HG03135 (cell line): ENCODE data around the gene MEGF6.
"Not testable (repeated sequence)": the region's sequence is repeated elsewhere in the genome, so short reads cannot be mapped to it uniquely, and the experiment has no call there.

Experiments
- ATAC-seq: cut with Tn5 transposase; IDR thresholded peaks from one replicate; pipeline ENCODE4 v1.9.1; 2021; ENCODE audit warnings: mild to moderate bottlenecking, moderate library complexity; ENCODE audit not compliant: unreplicated experiment

MEGF6 gene

DNA sequence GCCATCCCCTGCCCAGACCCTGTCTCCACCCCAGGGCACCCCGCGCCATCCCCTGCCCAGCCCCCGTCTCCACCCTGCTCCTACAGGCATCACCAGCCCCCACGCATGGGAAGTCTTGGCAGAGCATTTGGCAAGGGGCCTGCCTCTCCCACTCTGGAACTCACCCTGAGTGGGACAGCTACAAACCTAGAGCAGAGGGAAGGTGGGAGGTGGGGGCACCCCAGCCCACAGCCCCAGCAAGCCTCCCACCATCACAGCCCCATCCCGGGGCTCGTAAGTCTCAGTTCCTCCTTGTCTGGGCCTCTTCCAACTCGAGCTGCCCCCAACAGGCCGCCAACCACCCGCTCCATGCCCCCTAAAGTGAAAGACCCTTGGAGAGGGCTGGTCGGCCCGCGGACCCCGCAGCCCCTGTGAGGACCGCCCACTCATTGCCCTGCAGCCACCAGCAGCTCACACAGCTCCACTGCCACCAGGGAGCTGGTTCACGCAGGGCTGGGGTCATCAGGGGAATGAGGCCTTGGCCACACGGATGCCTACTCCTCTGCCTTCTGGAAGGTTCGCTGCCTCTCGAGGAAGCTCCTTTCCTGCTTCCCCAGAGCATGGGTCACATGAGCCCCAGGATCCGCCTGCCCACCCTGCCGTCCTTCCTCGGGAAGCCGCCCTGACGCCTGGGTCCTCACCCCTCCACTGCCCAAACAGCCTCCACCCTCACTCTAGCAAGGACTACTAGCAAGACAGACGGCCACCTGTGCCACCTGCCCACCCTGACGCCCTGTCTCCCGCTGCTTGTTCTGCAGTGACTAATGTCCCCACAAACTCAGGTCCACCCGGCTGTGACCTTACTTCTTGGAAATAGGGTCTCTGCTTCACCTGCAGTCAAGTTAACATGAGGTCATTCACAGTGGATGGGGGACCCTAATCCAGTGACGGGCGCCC, 14.4 kb downstream of the MEGF6 start:
- ATAC-seq: no peak

DNA sequence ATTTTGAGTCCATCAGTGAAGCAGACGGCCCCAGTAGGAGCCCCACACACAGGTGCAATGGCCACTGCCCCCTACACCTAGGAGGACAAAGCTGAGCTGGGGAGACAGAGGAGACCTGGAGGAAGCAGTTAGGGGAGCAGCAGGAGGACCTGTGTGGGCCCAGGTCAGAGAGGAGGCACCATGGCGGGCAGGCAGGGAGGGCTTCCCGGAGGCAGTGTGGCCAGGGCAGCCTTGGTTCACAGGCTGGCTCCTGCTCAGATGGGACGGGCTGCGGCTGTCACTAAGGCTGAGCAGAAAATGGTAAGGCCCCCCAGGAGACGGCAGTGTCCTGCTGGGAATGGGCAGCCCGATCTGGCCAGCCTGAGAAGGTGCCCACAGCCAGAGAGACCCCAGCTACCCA, 15.4 kb downstream of the MEGF6 start:
- ATAC-seq: no peak

DNA sequence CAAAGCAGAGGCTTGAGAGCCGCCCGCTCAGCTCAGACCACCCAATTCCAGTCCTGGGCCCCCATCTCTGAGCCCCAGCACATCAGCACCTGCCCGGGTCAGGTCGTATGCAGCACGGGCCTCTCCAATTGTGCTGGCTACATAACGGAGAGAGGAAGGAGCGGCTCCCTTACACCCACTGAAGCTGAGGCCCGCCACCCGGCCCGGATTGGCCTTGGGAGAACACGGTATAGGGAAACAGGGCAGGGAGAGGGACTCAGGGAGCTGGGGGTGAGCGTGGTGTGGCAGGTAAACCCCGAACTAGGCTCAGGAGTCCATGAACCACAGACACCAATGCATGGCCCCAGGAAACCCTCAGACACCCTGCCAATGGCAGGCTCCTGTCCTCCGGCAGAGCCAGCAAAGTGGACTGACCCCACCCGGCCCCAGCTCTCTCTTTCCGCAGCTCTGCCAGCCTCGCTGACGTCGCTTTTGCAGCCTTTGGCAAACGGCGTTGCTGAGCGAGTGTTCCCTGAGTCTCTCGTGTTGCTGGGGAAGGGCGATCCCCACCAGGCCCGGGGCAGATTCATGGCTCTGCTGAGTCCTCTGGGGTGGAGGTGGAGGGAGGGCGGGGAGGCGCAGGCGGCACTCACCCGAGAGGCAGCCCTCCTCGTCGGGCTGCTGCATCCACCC, 16.5 kb downstream of the MEGF6 start:
- no peak for ATAC-seq

DNA sequence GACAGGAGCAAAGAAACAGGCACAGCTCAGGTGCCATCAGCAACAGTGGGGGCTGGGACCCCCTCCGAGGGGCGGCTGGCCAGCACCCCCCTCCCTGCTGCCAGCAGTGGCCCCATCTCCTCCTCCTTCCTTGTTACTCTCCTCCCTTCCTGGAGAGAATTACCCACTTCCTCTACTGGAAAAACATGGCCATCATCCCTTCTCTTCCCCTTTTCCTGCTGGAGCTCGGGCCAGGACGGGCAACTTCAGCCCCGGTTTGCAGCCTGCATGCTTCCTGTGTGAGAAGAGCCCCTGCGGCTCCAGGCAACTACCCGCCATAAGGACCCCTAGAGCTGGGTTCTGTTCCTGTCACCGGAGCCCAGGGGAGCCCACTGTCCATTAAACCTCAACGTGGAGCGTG, 17.6 kb downstream of the MEGF6 start:
- ATAC-seq: no peak

DNA sequence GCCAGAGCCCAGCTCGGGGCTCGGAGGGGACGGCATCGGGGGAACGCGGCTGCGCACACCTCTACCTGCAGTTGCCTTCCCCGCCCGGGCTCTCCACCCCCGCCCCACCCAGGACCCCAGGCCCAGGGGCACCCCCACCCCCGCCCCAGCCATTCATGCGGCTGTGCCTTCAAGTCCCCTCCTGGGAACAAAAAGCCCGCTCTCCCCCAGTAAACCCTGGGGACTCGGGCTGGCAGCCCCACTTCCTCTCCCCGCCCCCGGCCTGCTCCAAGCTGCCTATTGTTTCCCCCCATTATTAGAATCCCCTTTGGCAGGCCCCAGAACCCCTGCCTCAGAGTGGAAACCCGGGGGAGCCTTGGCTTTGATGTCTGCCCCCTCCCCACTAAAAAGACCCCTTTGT, 18.0 kb downstream of the MEGF6 start:
- ATAC-seq: no peak

DNA sequence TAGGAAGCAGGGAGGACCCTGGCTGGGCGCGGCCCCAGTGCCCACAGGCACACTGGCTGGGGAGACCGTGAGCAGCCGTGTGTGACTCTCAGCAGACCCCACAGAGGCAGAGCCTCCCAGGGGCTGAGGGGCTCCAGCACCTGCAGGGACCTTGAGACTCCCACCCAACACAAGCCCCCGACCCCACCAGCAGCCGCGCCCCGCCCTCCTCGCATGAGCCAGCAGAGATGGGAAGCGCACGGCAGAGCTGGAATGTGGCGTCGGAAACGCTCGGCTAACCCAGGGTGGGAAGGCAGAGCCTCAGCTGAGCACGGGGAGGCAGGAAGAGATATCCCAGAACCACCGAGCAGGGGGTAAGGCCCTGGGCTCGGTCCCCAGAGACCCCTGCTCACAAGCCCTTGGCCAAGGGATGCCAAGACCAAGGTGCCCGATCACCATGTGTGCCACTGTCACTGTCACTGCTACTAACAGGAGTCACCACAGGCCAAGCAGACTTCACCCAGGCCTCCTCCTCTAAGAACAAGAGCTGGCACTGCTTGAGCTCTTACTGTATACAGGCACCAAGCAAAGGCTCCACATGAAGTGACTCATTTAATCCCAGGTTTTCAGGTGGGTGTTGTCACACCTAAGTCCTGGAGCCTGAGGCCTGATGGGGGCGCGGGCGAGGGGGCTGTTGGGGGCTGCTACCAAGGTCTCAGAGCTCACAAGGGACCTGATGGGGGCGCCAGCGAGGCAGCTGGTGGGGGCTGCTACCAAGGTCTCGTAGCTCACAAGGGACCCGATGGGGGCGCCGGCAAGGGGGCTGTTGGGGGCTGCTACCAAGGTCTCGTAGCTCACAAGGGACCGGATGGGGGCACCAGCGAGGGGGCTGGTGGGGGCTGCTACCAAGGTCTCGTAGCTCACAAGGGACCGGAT, 20.1 kb downstream of the MEGF6 start:
- ATAC-seq: no peak

DNA sequence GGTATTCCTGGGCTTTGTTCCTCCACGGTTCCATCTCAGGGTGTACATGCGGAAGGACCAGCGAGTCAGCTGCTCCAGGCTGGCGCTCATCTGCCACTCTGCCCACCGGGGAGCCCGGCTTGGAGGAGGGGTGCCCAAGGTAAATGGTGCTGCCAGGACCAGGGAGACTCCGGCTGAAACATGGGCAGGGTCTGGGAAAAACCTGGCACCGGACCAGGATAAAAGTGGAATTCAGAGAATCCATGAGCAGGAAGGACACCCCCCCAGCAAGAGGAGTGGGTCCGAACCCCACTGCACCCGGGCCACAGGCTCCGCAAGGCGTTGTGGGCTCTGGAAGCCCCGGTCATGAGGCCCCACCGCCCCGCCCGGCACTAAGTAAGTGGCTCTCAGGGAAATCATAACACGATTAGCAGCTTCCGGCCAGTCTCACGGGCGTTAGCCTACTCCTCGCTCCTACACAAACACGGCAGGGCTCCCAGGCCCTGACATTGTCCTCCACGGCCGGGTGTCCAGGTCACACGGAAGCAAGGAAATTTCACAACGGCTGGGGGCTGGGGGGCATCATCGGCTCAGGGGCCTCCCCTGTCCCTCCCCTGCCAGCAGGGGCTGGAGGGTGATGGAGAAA, 21.1 kb downstream of the MEGF6 start:
- ATAC-seq: no peak

DNA sequence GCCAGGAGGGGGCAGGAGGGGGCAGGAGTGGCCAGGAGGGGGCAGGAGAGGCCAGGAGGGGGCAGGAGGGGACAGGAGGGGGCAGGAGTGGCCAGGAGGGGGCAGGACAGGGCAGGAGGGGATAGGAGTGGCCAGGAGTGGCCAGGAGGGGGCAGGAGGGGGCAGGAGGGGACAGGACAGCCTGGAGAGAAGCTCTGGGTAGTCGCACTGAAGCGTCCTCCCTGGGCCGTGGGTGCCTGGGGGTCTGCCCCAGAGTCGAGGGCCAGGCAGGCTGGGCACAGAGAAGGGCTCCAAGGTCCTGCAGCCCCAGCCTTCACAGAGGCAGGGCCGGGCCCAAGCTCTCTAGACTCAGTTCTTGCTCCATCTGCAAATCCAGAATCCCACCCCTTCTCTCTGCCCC, 22.9 kb downstream of the MEGF6 start:
- no peak for ATAC-seq

DNA sequence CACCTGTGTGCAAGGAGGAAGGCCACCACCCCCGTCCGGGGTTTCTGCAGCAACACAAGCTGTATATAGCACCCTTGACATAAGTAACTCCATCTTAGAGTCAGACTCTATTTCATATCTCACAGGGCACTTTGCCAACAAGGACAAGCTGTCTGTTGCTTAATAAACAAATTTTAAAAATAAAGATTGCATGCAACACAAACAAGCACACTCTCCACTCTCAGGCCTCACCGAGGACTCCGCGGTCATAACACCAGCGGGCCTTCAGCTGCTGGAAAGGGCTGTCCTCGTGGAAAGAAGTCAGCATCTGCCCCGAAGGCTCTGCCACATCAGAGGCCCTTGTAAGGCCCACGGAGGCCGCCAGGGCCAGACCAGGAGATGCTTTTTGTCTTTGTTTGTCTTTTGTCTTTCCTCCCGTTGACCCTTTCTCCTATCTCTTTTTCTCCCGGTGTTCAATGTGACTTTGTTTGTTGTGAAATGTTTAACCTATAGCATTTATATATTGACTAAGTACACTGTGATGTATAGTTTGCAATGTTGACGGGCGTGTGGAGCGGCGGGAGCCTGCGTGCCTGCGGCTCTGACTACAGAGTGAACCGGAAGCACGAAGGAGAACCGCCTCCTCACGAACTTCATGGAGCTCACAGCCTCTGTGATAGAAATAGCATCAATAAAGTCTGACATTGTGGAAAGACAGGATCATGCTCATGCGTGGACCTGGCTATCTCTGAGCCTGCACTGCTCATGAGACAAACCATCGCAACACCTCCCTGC, 24.1 kb downstream of the MEGF6 start:
- ATAC-seq: no peak

DNA sequence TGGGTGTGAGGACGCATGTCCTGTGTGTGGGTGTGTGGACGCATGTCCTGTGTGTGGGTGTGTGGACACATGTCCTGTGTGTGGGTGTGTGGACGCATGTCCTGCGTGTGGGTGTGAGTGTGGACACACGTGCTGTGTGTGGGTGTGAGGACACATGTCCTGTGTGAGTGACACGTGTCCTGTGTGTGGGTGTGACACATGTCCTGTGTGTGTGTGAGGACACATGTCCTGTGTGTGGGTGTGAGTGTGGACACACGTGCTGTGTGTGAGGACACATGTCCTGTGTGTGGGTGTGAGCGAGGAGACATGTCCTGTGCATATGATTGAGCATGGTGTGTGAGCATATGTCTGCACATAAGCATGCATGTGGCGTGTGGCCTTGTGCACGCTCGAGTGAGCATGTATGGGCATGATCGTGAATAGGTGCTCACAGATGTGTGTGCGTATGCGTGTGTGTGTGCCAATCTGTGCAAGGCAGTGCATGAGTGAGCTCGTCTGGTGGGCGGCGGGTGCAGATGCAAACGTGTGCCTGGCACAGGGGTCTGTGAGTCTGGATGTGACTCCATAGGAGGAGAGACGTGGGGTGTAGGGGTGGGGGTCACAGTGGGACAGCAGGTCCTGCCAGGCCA, 25.3 kb downstream of the MEGF6 start:
- ATAC-seq: no peak

DNA sequence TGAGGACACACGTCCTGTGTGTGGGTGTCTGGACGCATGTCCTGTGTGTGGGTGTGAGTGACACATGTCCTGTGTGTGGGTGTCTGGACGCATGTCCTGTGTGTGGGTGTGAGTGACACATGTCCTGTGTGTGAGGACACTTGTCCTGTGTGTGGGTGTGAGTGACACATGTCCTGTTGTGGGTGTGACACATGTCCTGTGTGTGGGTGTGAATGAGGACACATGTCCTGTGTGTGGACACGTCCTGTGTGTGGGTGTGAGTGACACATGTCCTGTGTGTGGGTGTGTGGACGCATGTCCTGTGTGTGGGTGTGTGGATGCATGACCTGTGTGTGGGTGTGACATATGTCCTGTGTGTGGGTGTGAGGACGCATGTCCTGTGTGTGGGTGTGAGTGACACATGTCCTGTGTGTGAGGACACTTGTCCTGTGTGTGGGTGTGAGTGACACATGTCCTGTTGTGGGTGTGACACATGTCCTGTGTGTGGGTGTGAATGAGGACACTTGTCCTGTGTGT, 25.9 kb downstream of the MEGF6 start:
- ATAC-seq: not testable (repeated sequence)

DNA sequence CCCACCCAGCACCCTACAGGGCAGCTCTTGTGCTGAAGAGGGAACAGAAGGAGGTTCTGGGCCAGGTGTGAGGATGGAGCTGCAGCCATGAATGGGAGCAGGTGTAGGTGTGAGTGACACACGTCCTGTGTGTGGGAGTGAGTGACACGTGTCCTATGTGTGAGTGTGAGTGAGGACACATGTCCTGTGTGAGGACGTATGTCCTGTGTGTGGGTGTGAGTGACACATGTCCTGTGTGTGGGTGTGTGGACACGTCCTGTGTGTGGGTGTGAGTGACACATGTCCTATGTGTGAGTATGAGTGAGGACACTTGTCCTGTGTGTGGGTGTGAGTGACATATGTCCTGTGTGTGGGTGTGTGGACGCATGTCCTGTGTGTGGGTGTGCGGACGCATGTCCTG, 26.4 kb downstream of the MEGF6 start:
- no peak for ATAC-seq

DNA sequence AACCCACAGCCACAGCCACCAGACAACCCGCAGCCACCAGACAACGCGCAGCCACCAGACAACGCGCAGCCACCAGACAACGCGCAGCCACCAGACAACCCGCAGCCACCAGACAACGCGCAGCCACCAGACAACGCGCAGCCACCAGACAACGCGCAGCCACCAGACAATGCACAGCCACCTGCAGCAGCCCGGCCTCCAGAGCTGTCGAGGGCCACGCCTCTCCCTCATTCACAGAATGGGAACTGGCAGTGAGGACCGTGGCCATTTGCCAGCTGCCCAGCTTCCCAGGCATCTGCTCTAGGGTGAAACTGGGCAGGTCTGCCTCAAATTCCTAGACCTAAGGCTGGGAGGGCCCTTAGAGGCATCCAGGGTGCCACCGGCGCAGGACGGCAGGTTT, 27.6 kb downstream of the MEGF6 start:
- ATAC-seq: not testable (repeated sequence)

DNA sequence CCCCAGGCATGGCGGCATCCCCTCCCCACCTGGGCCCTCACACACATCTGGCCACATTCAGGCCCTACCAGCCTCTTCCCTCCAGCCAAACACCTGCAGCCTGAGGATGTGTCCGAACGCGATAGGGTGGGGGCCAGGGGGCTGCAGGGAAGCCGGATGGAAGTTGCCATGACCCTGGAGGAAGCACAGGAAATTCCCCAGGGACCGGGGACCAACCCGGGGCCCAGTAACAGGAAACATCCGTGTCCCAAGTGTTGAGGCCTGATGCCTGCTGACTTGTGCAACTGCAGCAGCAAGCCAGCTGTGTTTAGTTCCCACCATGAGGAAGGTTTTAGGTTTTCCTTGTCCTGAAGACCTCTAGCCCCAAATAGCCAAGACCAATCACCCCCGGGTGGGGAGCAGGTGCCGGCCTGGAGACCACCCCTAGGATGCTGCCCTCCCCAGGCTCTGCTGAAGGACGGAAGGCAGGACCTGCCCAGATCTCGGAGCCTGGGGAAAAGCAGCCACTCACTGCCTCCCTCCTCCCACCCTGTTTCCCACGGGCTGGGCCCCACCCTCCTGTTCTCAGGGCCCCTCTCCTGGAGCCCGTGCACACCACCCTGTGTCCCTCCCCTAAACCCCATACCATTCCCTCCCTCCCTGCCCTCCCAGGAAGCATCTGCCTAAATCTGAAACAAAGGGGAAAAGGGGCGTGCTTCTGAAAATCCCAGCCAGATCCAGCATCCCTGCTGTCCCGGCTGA, 29.8 kb downstream of the MEGF6 start:
- no peak for ATAC-seq

DNA sequence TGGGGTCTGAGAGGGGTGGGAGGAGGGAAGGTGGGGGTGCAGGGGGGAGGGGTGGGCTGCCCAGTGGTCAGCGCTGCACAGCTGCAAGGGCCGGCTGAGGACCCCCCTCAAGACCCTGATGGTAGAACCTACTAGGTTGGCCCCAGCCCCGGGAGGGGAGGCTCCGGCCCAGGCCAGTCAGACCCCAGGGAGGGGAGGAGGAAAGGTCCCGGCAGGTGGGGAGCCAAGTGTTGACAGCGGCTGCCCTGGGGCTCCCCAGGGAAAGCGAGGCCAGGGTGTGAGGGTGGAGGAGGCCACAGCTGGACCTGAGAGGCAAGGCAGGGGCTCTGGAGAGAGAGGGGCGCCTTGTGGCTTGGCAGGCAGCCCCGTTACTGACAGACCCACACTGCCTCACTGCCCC, 31.1 kb downstream of the MEGF6 start:
- ATAC-seq: no peak

DNA sequence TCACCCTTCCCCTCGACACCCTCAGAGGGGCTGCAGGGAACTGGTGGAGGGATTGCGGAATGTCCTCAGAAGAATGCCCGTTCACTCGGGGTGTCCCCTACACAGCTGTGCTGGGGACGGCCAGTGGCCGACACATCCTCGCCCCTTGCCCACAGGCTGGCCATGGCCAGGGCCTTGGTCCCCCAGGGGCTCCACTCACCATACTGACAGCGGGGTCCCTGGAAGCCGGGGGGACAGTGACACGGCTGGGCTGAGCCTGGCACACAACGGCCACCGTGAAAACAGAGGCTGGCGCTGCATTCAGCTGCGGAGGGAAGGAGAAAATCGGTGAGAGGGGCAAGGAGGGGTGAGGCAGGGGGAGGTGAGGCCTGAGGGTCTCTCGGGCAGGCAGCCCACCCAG, 31.7 kb downstream of the MEGF6 start:
- ATAC-seq: no peak

DNA sequence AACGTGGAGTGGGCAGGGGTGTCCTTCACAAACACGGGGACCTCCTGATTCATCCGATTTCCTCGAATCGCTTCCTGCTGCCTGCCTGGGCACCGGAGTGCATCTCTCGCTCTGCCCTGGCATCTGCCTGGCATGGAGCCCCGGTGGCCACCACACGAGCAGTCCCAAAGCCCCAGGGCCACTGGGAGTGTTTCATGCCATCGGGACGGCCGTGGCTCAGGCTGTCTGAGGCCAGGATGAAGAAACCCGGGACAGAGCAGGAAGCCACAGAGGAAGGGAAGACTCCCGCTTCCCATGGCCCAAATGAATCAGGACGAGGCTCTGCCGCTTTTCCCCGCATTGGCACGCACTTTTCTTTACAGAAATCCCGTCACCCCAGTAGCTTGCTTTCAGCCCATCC, 32.4 kb downstream of the MEGF6 start:
- ATAC-seq: no peak

DNA sequence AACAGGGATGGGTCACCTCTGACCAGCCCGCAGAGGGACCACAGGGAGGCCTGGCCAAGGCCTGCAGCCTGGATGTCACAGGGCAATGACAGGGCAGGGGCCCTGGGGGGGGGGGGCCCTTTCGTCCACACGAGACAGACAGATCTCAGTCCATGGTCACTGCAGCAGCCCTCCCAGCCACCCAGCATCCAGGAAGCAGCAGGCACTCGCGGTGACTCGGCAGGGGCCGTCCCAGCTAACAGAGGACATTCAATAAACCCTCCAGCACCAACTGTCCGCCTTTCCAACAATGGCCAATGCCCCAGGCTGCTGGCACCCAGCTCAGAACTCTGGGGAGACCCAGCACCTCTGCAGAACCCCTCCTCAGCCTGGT, 32.9 kb downstream of the MEGF6 start:
- no peak for ATAC-seq
